Measurements from ENCODE around the gene MRPS2. TPM values are rescaled to one million over a fixed set of nuclear protein-coding genes. Genes with fewer than 3 reads are reported as not detected.

Gene MRPS2
- total and polyA plus RNA-seq, 2 of the 4 experiments (the other 2 are of a cell fraction), result 53.1 to 104 TPM

DNA sequence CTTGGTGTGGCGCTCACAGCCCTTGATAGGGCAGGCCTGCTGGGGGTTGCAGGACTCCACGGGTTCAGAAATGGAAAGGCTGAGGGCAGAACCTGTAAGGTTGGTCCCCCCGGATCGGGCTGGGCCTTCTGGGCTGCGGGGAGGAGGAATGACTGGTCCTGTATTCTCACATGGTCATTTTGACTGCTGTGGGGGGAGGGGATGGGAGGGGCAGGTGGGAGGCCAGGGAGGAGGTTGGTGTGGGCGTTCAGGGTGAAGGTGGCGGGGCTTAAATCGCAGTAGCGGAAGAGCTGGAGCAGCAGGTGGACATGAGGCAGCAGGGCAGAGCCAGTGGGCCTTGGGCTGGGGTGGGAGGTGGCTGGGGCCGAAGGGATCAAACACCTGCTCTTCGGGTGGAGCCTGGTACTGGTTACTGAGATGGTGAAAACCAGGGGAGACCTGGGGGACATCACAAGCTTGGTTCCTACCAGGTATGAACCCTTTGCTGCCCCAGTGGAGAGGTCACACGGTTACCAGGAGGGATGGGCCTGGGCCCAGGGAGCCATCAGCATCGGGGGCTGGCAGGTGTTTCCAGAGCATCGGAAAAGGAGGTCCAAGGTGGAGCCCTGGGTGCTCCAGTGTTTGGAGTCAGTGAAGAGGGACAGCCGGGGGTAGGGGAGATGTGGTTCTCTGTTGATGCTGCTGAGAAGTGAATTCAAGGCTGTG lies 1.8 kb downstream of the MRPS2 start:
- Histone ChIP-seq H3K4me1 (ENCODE audit: control insufficient read depth, insufficient read depth, low read length) (peaks cover 6% of the 10 kb centered on the region; the same call in 1 of the 2 replicates), H4K5ac (ENCODE audit: low read depth, low read length) (no peak overlapping the region), H3K27me3 (ENCODE audit: control insufficient read depth, insufficient read depth, low read length) (no peaks in the 10 kb centered on the region), H2BK5ac (ENCODE audit: low read depth, low read length, poor library complexity, severe bottlenecking) (no peak overlapping the region), H3K56ac (ENCODE audit: extremely low read depth, insufficient read depth, low read length) (no peak overlapping the region), H3K18ac (ENCODE audit: low read depth, low read length) (no peak overlapping the region), H2BK20ac (ENCODE audit: low read depth, low read length) (no peak overlapping the region), H3K36me3 (ENCODE audit: control insufficient read depth, insufficient read depth, low read length) (peaks cover 27% of the 10 kb centered on the region), H2AFZ (replicated peaks; ENCODE audit: low read length, poor library complexity) (no peak overlapping the region), H4K8ac (ENCODE audit: low read depth in 2 of 2, low read length in 2 of 2) (no peak overlapping the region), H3K4ac (ENCODE audit: low read depth, low read length) (no peak overlapping the region), H3K79me1 (ENCODE audit: low read depth in 1 of 2, low read length in 2 of 2) (peaks cover 4 to 37% of the 10 kb centered on the region in 2 experiments), H2BK15ac (ENCODE audit: low read depth, low read length) (no peak overlapping the region), H3K9ac (ENCODE audit: low read depth, low read length) (no peak overlapping the region), H3K4me2 (ENCODE audit: low read depth, low read length) (no peak overlapping the region), H2AK5ac (ENCODE audit: low read depth, low read length) (no peak overlapping the region), H3K23ac (ENCODE audit: low read depth, low read length) (no peak overlapping the region), H4K91ac (ENCODE audit: insufficient read depth, low read depth, low read length) (no peak overlapping the region), H2AK9ac (replicated peaks; ENCODE audit: low read depth, low read length, poor library complexity) (peak overlapping the region; percentile 61), H3K9me1 (ENCODE audit: insufficient read depth, low read length) (no peaks in the 10 kb centered on the region), H3K4me3 (ENCODE audit: insufficient read depth, low read depth, low read length) (no peak overlapping the region), H3K27ac (ENCODE audit: insufficient read depth, low read length) (no peak overlapping the region), H3K9me3 (ENCODE audit: control insufficient read depth, insufficient read depth, low read length) (no peaks in the 10 kb centered on the region), H4K20me1 (ENCODE audit: insufficient read depth, low read length) (peaks cover 35% of the 10 kb centered on the region), H3K14ac (replicated peaks; ENCODE audit: low read depth, low read length) (no peak overlapping the region), H2BK120ac (ENCODE audit: low read depth, low read length) (no peak overlapping the region)
- 98% methylated on average over 7 of the region's 15 CpGs; no CpG with 5 or more reads in 1 of the 2 experiments for WGBS, 2 experiments (ENCODE audit: extremely low coverage in 2 of 2, insufficient read length in 1 of 2)
- TF ChIP-seq RFX5 (IDR thresholded peaks at IDR 0.05; ENCODE audit: low read depth, low read length), result no peak
- TF ChIP-seq, protein P1, sequence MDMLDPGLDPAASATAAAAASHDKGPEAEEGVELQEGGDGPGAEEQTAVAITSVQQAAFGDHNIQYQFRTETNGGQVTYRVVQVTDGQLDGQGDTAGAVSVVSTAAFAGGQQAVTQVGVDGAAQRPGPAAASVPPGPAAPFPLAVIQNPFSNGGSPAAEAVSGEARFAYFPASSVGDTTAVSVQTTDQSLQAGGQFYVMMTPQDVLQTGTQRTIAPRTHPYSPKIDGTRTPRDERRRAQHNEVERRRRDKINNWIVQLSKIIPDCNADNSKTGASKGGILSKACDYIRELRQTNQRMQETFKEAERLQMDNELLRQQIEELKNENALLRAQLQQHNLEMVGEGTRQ (IDR thresholded peaks at IDR 0.05; ENCODE audit: low read depth, low read length), result no peak
- no peak for TF ChIP-seq SMC3 (IDR thresholded peaks at IDR 0.05; ENCODE audit: low read depth, low read length)
- no peak for TF ChIP-seq MXI1 (IDR thresholded peaks at IDR 0.05; ENCODE audit: borderline replicate concordance, low read depth, low read length)
- TF ChIP-seq NFE2L2 (IDR thresholded peaks at IDR 0.05; ENCODE audit: low read depth, low read length), result no peak
- TF ChIP-seq, protein P2, sequence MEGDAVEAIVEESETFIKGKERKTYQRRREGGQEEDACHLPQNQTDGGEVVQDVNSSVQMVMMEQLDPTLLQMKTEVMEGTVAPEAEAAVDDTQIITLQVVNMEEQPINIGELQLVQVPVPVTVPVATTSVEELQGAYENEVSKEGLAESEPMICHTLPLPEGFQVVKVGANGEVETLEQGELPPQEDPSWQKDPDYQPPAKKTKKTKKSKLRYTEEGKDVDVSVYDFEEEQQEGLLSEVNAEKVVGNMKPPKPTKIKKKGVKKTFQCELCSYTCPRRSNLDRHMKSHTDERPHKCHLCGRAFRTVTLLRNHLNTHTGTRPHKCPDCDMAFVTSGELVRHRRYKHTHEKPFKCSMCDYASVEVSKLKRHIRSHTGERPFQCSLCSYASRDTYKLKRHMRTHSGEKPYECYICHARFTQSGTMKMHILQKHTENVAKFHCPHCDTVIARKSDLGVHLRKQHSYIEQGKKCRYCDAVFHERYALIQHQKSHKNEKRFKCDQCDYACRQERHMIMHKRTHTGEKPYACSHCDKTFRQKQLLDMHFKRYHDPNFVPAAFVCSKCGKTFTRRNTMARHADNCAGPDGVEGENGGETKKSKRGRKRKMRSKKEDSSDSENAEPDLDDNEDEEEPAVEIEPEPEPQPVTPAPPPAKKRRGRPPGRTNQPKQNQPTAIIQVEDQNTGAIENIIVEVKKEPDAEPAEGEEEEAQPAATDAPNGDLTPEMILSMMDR (conservative IDR thresholded peaks at IDR 0.05; ENCODE audit: low read depth, low read length), result no peak
- no peak for TF ChIP-seq MAZ (IDR thresholded peaks at IDR 0.05; ENCODE audit: borderline replicate concordance, low read depth, low read length)
- TF ChIP-seq RCOR1 (IDR thresholded peaks at IDR 0.05; ENCODE audit: insufficient replicate concordance, low read length), result no peak
- TF ChIP-seq FOS (IDR thresholded peaks at IDR 0.05; ENCODE audit: low read depth, low read length), result no peak
- TF ChIP-seq POLR2A (IDR thresholded peaks at IDR 0.05; ENCODE audit: low read depth, low read length), result no peak
- TF ChIP-seq CEBPB (IDR thresholded peaks at IDR 0.05; ENCODE audit: low read depth, low read length), result no peak
- no peak for TF ChIP-seq BHLHE40 (IDR thresholded peaks at IDR 0.05; ENCODE audit: low read depth, low read length)
- TF ChIP-seq, protein P3, sequence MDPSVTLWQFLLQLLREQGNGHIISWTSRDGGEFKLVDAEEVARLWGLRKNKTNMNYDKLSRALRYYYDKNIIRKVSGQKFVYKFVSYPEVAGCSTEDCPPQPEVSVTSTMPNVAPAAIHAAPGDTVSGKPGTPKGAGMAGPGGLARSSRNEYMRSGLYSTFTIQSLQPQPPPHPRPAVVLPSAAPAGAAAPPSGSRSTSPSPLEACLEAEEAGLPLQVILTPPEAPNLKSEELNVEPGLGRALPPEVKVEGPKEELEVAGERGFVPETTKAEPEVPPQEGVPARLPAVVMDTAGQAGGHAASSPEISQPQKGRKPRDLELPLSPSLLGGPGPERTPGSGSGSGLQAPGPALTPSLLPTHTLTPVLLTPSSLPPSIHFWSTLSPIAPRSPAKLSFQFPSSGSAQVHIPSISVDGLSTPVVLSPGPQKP (IDR thresholded peaks at IDR 0.05; ENCODE audit: borderline replicate concordance, low read depth, low read length), result no peak
- no peak for TF ChIP-seq MAFK (IDR thresholded peaks at IDR 0.05; ENCODE audit: low read depth, low read length)
- no peak for TF ChIP-seq CHD1 (IDR thresholded peaks at IDR 0.05; ENCODE audit: low read depth, low read length)
- TF ChIP-seq RAD21 (IDR thresholded peaks at IDR 0.05; ENCODE audit: low read length), result no peak
- dilution Hi-C loops (cut with HindIII; ENCODE audit: low sequenced_read_pairs, unreplicated experiment), result no loop called here
- ChIA-PET CTCF (no interaction called here), POLR2A (ENCODE audit: unreplicated experiment) (no interaction called here)
- in situ Hi-C loops (cut with MboI; ENCODE audit: low sequenced_read_pairs), result no loop called here
- intact Hi-C loops (cut with micrococcal nuclease), result no loop called here
- DNase-seq (no peak), ATAC-seq (ENCODE audit: low read depth) (no peak)
- no TSS peak for BruUV-seq (replicated peaks)
